ENCODE measurements around the gene THRB.

Gene THRB

GRCh38 chr3:24487325-24488262 lies 7.1 kb downstream of the THRB start:
- DNase-seq, result peak; percentile 52

GRCh38 chr3:24485511-24485910 lies 9.1 kb downstream of the THRB start:
- peak; percentile 22 for DNase-seq

- DNase-seq, result no peak
Observed at GRCh38 chr3:24483873-24484272, 10.8 kb downstream of the THRB start.

GRCh38 chr3:24482096-24482705 lies 12.4 kb downstream of the THRB start:
- no peak for DNase-seq

GRCh38 chr3:24481193-24481592 lies 13.5 kb downstream of the THRB start:
- no peak for DNase-seq

- no peak for DNase-seq
Observed at GRCh38 chr3:24480497-24480896, 14.2 kb downstream of the THRB start.

- DNase-seq, result no peak
Observed at GRCh38 chr3:24479816-24480215, 14.8 kb downstream of the THRB start.

GRCh38 chr3:24476871-24477656 lies 17.6 kb downstream of the THRB start:
- peak; percentile 63 for DNase-seq

- DNase-seq, result no peak
Observed at GRCh38 chr3:24475925-24476324, 18.7 kb downstream of the THRB start.

GRCh38 chr3:24474862-24475261 lies 19.8 kb downstream of the THRB start:
- no peak for DNase-seq

- no peak for DNase-seq
Observed at GRCh38 chr3:24472358-24472757, 22.3 kb downstream of the THRB start.

GRCh38 chr3:24471486-24471885 lies 23.2 kb downstream of the THRB start:
- DNase-seq, result no peak

GRCh38 chr3:24470277-24470676 lies 24.4 kb downstream of the THRB start:
- DNase-seq, result no peak

GRCh38 chr3:24464389-24464788 lies 30.3 kb downstream of the THRB start:
- no peak for DNase-seq

- no peak for DNase-seq
Observed at GRCh38 chr3:24462737-24463136, 31.9 kb downstream of the THRB start.

- DNase-seq, result no peak
Observed at GRCh38 chr3:24460974-24461373, 33.7 kb downstream of the THRB start.

- DNase-seq, result no peak
Observed at GRCh38 chr3:24457719-24458118, 36.9 kb downstream of the THRB start.

- DNase-seq, result no peak
Observed at GRCh38 chr3:24454856-24455255, 39.8 kb downstream of the THRB start.

GRCh38 chr3:24454393-24454792 lies 40.3 kb downstream of the THRB start:
- no peak for DNase-seq

- DNase-seq, result no peak
Observed at GRCh38 chr3:24451461-24452099, 43.1 kb downstream of the THRB start.

- DNase-seq, result no peak
Observed at GRCh38 chr3:24450160-24450907, 44.3 kb downstream of the THRB start.

- DNase-seq, result no peak
Observed at GRCh38 chr3:24447836-24448235, 46.8 kb downstream of the THRB start.

All from fibroblast of skin of right quadriceps (primary cell).